Kidney (tissue), 14 donors: ENCODE data around the gene IFNK. TPM values are rescaled to one million over a fixed set of nuclear protein-coding genes. Genes with fewer than 3 reads are reported as not detected.

ENCODE experiments used
- DNase-seq, 5 donors: peaks; one replicate each; pipeline ENCODE4 v3.0.0-alpha.2; 2013 to 2020
- FAIRE-seq: peaks from 2 replicates; lab custom pipeline; 2012; peaks lifted over from hg19 to GRCh38; lab: Jason Lieb, UNC
- H3K27ac ChIP-seq, 2 donors: one replicate each; pipeline ENCODE4 v1.7.0; 2013; ENCODE audit warnings: low read depth in 2 of 2, low read length in 2 of 2, inconsistent platforms in 1 of 2
- H3K27me3 ChIP-seq: one replicate; pipeline ENCODE4 v1.7.1; 2013; ENCODE audit warnings: low read length, inconsistent platforms; ENCODE audit not compliant: control insufficient read depth, insufficient read depth
- H3K36me3 ChIP-seq, 3 donors: one replicate each; pipeline versions ENCODE4 v1.7.0 to v1.7.1; 2013; ENCODE audit warnings: low read length in 3 of 3, control low read depth in 1 of 3, inconsistent platforms in 1 of 3; ENCODE audit not compliant: insufficient read depth in 3 of 3, control insufficient read depth in 2 of 3
- H3K4me1 ChIP-seq, 3 donors: one replicate each; pipeline versions ENCODE4 v1.7.0 to v1.7.1; 2013; ENCODE audit warnings: low read length in 3 of 3, inconsistent platforms in 1 of 3, low read depth in 1 of 3; ENCODE audit not compliant: control insufficient read depth in 2 of 3, insufficient read depth in 2 of 3
- H3K4me3 ChIP-seq, 3 donors: one replicate each; pipeline versions ENCODE4 v1.7.0 to v1.8.1; 2013; ENCODE audit warnings: low read length in 3 of 3, control low read depth in 1 of 3, inconsistent platforms in 1 of 3
- H3K9ac ChIP-seq, 3 donors: one replicate each; pipeline versions ENCODE4 v1.7.0 to v1.7.1; 2013; ENCODE audit warnings: low read length in 3 of 3, control low read depth in 1 of 3, inconsistent platforms in 1 of 3
- H3K9me3 ChIP-seq, 3 donors: one replicate each; pipeline versions ENCODE4 v1.7.0 to v1.7.1; 2013; ENCODE audit warnings: low read length in 3 of 3, control low read depth in 1 of 3, inconsistent platforms in 1 of 3; ENCODE audit not compliant: control insufficient read depth in 2 of 3, insufficient read depth in 1 of 3
- intact Hi-C: fragments of 100-400 bp; cut with DNase I; formaldehyde crosslinking; loops from one replicate; pipeline ENCODE4 v1.11.1; 2022
- polyA plus RNA-seq: library from polyadenylated mRNA; stranded (reverse); fragments of 350-450 nt; fragmentation: Illumina TruSeq; extraction: RNeasy Lipid Tissue Mini Kit (QIAGEN cat#74804); gene quantifications from one replicate; pipeline ENCODE4 v1.2.3, GENCODE V29; 2014; ENCODE audit warnings: low read depth, low replicate concordance; ENCODE audit not compliant: insufficient read depth
- total RNA-seq: library from RNA; stranded (reverse); fragmentation: NEBNext Ultra II Directional; extraction: Animal tissue kit (Norgen Biotek cat#: 25700); gene quantifications from one replicate; pipeline ENCODE4 v1.2.1, GENCODE V29; 2021
- TF ChIP-seq, protein P1 (sequence below): IDR thresholded peaks from 3 replicates; pipeline ENCODE4 v1.5.1; 2012; ENCODE audit warnings: mild to moderate bottlenecking, moderate library complexity, borderline replicate concordance; ENCODE audit not compliant: insufficient read depth; ENCODE audit errors: extremely low read depth
- donor health status: control.
- donor health status: control.
- donor health status: control.
- donor health status: control.
- donor health status: control.
- donor health status: DM: yes; HTN: yes; CAD: no.
- donor health status: Normal renal cell carcinoma (clear cell type).

Gene IFNK
- total and polyA plus RNA-seq, 2 donors from 2014 or later = not detected

- H3K27ac ChIP-seq = no peak overlapping the region
- no peak for FAIRE-seq
- H3K4me3 ChIP-seq = no peak overlapping the region
- no peak for DNase-seq
- H3K9me3 ChIP-seq = no peaks in the 10 kb centered on the region
- H3K27me3 ChIP-seq = no peaks in the 10 kb centered on the region
- H3K36me3 ChIP-seq = peaks cover 0 to 5% (median 4%) of the 10 kb centered on the region in 3 donors
- no peak overlapping the region for H3K9ac ChIP-seq
- TF ChIP-seq, protein P1, sequence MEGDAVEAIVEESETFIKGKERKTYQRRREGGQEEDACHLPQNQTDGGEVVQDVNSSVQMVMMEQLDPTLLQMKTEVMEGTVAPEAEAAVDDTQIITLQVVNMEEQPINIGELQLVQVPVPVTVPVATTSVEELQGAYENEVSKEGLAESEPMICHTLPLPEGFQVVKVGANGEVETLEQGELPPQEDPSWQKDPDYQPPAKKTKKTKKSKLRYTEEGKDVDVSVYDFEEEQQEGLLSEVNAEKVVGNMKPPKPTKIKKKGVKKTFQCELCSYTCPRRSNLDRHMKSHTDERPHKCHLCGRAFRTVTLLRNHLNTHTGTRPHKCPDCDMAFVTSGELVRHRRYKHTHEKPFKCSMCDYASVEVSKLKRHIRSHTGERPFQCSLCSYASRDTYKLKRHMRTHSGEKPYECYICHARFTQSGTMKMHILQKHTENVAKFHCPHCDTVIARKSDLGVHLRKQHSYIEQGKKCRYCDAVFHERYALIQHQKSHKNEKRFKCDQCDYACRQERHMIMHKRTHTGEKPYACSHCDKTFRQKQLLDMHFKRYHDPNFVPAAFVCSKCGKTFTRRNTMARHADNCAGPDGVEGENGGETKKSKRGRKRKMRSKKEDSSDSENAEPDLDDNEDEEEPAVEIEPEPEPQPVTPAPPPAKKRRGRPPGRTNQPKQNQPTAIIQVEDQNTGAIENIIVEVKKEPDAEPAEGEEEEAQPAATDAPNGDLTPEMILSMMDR = no peak
- H3K4me1 ChIP-seq = no peaks in the 10 kb centered on the region
- intact Hi-C loops = no loop called here
These were observed 39.8 kb downstream of the IFNK start for GRCh38 chr9:27563738-27564430.

GRCh38 chr9:27564670-27565069 is 40.6 kb downstream of the IFNK start:
- Histone ChIP-seq H3K4me3 (no peak overlapping the region), H3K4me1 (no peaks in the 10 kb centered on the region), H3K27ac (no peak overlapping the region), H3K27me3 (no peaks in the 10 kb centered on the region), H3K9me3 (no peaks in the 10 kb centered on the region), H3K9ac (no peak overlapping the region), H3K36me3 (peaks cover 0 to 5% (median 4%) of the 10 kb centered on the region in 3 donors)
- no peak for FAIRE-seq
- intact Hi-C loops = no loop called here
- TF ChIP-seq, protein P1 = no peak
- no peak for DNase-seq

DNA sequence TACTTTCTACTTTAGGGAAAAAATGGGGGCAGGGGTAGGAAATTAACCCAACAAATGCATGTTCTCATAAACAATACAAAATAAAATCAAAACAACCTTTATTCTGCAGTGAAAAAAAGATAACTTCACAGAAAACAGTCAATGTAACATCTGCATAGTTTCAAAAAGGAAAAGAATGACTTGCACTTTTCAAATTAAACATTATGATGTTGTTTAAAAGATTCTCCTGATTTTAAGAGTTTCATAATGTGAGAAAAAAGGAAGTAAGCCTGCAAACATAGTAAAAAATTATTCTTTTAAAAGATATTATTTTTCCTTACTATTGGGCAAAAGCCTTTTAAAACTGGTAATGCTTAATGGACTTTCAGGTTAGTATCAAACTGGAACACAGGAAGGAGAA is 41.6 kb downstream of the IFNK start:
- DNase-seq (no peak), FAIRE-seq (no peak)
- intact Hi-C loops = no loop called here

More for the DNA sequence above, 41.6 kb downstream of the IFNK start:
- H3K4me1 ChIP-seq = no peaks in the 10 kb centered on the region
- H3K36me3 ChIP-seq = peaks cover 0 to 5% (median 4%) of the 10 kb centered on the region in 3 donors
- TF ChIP-seq, protein P1 = no peak
- no peak overlapping the region for H3K4me3 ChIP-seq
- no peaks in the 10 kb centered on the region for H3K9me3 ChIP-seq
- H3K27me3 ChIP-seq = no peaks in the 10 kb centered on the region
- no peak overlapping the region for H3K9ac ChIP-seq
- H3K27ac ChIP-seq = no peak overlapping the region
